Esophagus mucosa (tissue), 1 donor: ENCODE measurements around the gene COBL. TPM values are rescaled to one million over a fixed set of nuclear protein-coding genes. Genes with fewer than 3 reads are reported as not detected.
A peak's percentile ranks its signal among the peaks of the same experiment; 100 is the strongest.

Experiments used
- ATAC-seq: fragments of 200-7000 bp; cut with Tn5 transposase; one replicate; pipeline ENCODE4 v1.9.1; 2020
- total RNA-seq: library from RNA; stranded (reverse); gene quantifications from one replicate; pipeline ENCODE4 v1.2.4, GENCODE V29; 2023
- donor health status: DM: yes; HTN: yes; CAD: no.

Gene COBL
- total RNA-seq, 1 donor from 2014 or later = 10.4 TPM

DNA sequence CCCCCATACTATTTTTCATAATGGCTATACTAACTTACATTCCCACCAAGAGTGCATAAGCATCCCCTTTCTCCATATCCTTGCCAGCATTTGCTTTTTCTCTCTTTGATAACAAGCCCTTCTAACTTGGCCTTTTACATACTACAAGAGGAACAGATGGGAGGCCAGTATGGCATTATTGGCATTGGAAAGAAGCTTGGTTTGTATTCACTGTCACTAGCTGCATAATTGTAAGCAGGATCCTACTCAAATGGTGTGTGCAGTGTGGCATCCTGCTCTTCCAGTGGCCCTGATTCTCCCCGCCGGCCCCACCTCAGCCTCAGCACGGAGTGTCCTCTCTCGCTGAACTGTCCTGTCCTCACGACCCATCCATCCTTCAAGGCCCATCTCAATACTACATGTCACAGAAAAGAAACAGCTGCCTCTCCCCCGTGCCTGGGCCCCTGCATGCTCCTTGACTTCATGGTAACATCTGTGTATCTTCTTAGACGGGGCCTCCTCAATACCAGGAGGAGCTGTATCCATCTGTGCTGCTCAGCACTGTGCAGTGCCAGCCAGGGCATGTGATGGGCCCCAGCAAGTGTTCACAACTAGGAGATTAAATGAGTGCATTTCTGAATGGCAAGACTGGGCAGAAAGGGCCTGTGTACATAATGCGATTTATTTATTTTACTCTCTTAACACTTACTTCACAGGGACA, 205.2 kb downstream of the COBL start:
- ATAC-seq = no peak

- ATAC-seq = no peak
These were observed 208.5 kb downstream of the COBL start for GRCh38 chr7:51108134-51108533.

GRCh38 chr7:51104278-51104677, 212.3 kb downstream of the COBL start:
- no peak for ATAC-seq

DNA sequence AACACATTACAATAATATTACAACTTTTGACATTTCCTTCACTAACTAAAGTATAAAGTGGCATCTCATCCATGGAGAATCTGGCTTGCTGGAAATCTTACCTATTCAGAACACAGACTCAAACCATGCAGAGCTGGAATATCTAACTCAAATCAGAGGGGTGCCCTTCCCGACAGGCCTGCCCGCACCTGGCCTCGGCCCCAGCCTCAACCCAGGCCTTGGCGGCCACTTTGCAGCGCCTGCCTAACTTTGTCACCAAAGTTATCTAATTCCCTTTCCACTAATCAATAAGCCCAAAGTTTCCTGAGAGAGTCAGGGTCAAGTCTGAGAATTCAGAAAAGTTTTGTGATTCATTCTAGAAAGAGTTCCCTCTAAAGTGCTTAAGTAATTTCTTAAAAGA, 212.9 kb downstream of the COBL start:
- no peak for ATAC-seq

GRCh38 chr7:51102828-51103227, 213.8 kb downstream of the COBL start:
- no peak for ATAC-seq

DNA sequence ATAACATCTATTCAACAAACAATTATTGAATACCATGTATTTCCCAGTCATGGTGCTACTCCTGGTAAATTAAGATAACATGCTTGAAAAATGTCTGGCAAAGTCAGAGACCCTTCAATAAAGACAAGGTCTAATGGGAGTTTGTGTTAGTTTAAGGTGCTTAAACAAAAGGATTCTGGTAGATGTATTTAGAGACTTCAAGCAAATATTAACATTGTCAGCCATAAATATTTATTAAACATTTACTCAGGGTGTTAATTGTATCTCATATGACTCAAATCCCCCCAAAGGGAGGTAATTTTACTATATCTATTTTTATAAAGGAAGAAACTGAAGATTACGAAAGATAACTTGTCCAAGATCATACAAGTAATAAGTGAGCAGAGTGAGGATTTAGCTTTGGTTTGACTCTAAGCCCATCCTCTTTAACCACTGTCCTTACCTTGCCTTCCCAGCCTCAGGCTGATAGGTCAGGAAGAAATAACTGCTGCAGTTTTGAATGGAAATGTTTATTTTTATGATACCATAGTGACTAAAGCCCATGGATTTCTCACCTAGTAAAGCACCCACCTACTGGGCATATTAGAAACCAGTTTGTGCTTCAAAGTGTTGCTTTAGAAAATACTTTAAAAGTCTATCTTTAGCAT, 215.4 kb downstream of the COBL start:
- no peak for ATAC-seq

- no peak for ATAC-seq
These were observed 226.2 kb downstream of the COBL start for GRCh38 chr7:51090411-51090810.

GRCh38 chr7:51085034-51085692, 231.4 kb downstream of the COBL start:
- ATAC-seq = no peak

DNA sequence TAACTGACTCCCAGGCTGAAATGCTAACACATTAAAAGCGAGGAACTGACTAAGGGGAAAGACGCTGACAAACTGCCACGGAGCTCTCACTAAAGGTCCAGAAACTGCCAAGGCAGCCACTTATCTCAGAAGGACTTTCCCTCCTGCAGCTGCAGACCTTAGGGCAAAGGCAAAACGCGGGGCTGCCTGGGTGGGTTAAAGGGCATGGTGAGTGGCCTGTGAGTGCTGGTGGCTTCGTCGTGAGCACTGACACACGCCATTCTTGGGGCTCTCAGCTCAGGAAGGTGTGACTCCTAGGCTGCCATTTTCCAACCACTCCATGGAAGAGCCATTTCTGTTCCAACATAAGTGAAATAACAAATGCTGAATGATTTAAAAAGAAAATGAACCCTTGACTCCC, 232.5 kb downstream of the COBL start:
- no peak for ATAC-seq

- no peak for ATAC-seq
These were observed 233.6 kb downstream of the COBL start for GRCh38 chr7:51082940-51083533.

GRCh38 chr7:51082096-51082840, 234.3 kb downstream of the COBL start:
- ATAC-seq = no peak

- no peak for ATAC-seq
These were observed 235.2 kb downstream of the COBL start for GRCh38 chr7:51081270-51081890.

DNA sequence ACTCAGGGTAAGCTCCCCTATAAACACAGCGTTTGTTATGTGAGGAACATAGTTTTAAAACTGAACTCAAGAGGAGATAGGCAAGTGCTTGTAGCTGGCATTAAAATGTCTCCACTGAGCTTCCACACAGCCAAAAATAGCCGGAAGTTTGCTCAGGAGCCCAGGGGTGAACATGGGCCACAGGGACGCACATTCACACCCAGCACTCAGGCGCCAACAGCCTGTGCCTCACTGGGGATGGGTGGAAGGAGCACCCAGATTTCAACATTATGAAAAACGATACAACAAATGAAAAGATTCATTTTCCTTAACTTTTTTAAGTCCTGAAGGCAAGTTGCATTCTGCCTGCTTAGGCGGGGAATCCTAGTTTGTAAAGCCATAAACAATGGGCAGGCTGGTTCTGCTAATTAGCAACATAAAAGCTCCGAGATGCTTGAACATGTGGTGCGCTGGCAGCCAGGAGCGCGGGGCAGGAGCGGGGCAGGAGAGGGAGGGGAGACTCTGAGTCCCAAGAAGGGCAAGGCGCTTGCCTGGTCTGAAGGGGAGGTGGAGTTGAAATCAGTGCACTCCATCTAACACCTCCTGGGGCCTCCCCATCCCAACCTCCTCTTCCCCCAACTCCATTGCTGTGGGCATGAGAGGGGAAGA, 235.9 kb downstream of the COBL start:
- ATAC-seq = peak; percentile 17

DNA sequence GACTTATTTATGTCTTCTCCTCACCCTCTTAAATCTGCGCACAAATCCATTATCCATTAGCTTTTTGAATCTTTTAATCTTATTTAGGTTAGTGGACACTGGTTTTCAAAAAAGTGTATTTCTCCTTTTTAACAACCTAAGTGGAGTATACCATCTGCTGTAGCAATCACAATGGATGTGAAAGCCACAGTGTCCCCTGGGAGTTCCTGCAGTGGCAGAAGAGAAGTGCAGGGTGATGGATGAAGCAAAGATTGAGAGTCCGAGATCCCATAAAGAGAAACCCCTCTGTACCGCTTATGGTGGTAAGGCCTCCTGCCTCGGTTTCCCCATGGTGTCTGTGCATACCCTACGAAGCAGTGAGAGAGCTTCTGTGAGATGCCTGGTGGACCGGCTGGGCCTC, 236.4 kb downstream of the COBL start:
- ATAC-seq = no peak

DNA sequence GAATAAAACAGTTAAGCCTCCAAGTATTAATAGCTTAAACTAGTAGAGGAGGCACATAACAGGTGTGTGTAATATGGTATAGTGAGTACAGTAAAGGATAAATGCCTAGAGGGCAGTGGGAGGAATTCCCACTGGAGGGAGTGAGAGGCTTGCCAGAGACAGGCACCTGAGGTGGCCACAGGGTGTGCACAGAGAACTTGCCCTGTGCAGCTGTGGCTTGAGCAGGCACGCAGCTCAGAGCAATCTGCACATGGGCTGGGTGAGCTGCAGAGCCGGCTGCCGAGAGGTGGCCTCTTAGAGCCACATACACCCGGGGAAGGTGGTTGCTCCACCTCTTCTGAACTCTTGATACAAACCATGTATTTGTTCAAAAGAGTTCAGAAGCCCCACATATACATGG, 237.1 kb downstream of the COBL start:
- ATAC-seq = peak; percentile 88

DNA sequence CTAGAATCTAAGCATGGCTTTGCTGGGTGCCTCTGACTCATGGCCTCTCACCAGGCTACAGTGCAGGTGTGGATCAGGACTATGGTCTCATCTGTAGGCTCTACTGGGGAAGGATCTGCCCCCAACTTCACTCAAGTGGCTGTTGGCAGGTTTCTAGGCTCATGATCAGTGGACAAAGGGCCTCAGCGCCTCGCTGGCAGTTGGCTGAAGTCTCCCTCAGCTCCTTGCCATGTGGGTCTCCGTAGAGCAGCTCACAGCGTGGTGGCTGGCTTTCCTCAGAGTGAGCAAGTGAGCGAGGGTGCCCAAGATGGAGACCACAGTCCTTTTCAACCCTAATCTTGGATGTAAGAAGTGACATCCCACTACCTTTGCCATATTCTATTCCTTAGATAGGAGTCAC, 238.0 kb downstream of the COBL start:
- ATAC-seq = no peak

- ATAC-seq = no peak
These were observed 238.6 kb downstream of the COBL start for GRCh38 chr7:51077987-51078370.

GRCh38 chr7:51077316-51077986, 239.2 kb downstream of the COBL start:
- no peak for ATAC-seq

- ATAC-seq = no peak
These were observed 240.7 kb downstream of the COBL start for GRCh38 chr7:51075681-51076580.

GRCh38 chr7:51073171-51073570, 243.4 kb downstream of the COBL start:
- ATAC-seq = no peak
